HG02763 (cell line): Measurements from ENCODE around the gene TARS2.

Experiments
- ATAC-seq: cut with Tn5 transposase; IDR thresholded peaks from one replicate; pipeline ENCODE4 v1.9.1; 2021; ENCODE audit warnings: mild to moderate bottlenecking, moderate library complexity; ENCODE audit not compliant: unreplicated experiment

The TARS2 gene

GRCh38 chr1:150507912-150508864, 21.0 kb downstream of the TARS2 start, which contains the start of gene ECM1:
ECM1 (plus strand) TSS chr1:150508109; CDS start chr1:150508210, 101 bp downstream.
- ATAC-seq: no peak

GRCh38 chr1:150508982-150509381, 21.8 kb downstream of the TARS2 start:
- no peak for ATAC-seq

DNA sequence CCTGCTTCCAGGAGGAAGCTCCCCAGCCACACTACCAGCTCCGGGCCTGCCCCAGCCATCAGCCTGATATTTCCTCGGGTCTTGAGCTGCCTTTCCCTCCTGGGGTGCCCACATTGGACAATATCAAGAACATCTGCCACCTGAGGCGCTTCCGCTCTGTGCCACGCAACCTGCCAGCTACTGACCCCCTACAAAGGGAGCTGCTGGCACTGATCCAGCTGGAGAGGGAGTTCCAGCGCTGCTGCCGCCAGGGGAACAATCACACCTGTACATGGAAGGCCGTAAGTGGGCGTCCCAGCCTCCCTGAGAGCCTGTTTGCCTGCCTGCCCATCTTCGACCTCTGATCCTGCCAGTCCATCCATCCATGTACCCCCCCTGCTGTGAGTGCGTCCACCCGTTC, 24.3 kb downstream of the TARS2 start:
- no peak for ATAC-seq

GRCh38 chr1:150511985-150512660, 24.9 kb downstream of the TARS2 start:
- no peak for ATAC-seq

GRCh38 chr1:150512846-150513245, 25.6 kb downstream of the TARS2 start:
- ATAC-seq: no peak

DNA sequence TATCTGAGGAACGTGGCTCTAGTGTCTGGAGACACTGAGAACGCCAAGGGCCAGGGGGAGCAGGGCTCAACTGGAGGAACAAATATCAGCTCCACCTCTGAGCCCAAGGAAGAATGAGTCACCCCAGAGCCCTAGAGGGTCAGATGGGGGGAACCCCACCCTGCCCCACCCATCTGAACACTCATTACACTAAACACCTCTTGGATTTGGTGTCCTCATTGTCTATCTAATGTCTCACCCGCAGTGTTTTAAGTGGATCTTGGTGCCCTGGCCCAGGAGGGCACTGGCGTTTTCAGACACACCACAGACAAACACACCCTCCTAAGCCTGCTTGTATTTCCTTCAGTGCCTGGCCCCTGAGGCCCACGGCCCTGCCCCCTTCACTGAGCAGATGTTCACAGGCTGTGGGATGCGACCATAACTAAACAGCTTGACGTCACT, 26.2 kb downstream of the TARS2 start:
- no peak for ATAC-seq

GRCh38 chr1:150514260-150514659, 27.0 kb downstream of the TARS2 start:
- ATAC-seq: no peak

DNA sequence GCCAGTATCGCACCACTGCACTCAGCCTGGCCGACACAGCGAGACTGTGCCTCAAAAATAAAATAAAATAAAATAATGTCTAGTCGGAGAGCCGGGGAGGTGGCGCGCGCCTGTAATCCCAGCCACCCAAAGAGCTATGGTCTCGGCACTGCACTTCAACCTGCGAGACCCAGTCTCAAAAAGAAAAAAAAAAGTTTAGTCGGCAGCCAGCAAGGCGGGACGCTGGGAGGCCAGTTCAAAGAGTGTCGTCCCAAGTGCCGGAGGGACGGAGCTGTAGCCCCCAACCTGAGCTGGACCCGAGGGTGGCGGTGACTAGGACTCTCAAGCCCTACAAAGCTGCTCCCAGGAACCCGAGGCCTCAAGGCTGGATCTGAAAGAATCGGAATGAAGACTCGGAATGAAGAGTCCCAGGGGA, 27.7 kb downstream of the TARS2 start:
- peak; percentile 7 for ATAC-seq

GRCh38 chr1:150515328-150516049, 28.3 kb downstream of the TARS2 start, which contains the start of gene FALEC:
FALEC (plus strand) TSS chr1:150515752.
- peak; percentile 98 for ATAC-seq

DNA sequence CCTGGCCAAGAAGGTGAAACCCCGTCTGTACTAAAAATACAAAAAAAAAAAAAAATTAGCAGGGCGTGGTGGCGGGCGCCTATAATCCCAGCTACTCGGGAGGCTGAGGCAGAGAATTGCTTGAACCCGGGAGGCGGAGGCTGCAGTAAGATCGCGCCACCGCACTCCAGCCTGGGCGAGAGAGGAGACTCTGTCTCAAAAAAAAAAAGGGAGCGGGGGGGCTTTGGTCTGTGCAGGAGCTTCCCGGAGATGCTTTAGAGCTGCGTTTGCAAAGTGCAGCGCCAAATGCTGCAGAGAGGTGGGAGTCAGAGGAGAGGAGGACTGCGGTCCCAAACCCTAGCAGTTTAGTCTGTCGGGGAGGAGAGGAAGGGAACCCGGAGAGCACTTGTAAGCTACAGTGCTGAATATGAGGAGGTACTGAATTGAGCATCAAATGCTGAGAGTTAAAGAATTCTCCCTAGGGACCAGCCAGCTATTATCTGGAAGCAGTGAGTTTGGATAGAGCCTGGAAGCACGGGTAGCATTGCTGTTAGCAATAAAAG, 28.9 kb downstream of the TARS2 start:
- no peak for ATAC-seq

DNA sequence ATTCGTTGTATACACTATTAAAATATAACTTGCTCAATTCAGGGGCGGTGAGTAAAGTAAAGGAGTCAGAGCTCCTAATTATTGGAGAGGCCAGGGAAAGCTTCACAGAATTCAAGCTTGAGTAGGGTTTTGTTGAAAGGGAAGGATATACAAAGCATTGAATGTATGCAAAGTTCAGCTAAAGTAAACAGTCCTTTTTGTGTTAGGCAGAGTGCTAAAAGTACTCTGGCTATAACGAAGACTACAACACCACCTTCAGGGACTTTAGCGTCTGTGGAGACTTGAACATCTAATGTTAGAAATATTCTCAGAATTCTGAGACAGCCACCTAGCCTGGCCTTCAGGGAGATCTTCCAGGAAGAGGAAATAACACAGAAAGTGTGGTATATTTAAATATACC, 29.4 kb downstream of the TARS2 start:
- ATAC-seq: no peak

GRCh38 chr1:150521196-150521968, 34.2 kb downstream of the TARS2 start:
- ATAC-seq: no peak

- ATAC-seq: no peak
Observed at GRCh38 chr1:150525348-150525747, 38.1 kb downstream of the TARS2 start.

DNA sequence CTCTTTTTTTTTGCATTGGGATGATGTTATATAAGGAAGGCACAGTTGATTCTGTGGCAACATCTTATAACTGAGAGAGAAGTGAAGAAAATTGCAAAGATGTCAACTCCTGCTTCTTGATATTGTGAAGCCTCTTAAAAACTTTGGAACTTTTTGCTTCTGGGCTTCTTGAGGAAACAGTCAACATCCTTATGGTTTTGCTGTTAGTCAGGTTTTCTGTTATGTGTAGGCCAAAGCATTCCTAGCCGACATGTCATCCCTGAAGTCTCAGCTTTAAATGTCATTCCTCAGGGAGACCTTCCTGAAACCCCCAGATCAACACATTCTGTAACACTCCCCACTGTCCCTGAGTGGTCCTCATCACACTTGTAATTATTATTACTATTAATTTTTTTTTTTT, 41.0 kb downstream of the TARS2 start:
- ATAC-seq: no peak

GRCh38 chr1:150529017-150529416, 41.8 kb downstream of the TARS2 start:
- no peak for ATAC-seq

DNA sequence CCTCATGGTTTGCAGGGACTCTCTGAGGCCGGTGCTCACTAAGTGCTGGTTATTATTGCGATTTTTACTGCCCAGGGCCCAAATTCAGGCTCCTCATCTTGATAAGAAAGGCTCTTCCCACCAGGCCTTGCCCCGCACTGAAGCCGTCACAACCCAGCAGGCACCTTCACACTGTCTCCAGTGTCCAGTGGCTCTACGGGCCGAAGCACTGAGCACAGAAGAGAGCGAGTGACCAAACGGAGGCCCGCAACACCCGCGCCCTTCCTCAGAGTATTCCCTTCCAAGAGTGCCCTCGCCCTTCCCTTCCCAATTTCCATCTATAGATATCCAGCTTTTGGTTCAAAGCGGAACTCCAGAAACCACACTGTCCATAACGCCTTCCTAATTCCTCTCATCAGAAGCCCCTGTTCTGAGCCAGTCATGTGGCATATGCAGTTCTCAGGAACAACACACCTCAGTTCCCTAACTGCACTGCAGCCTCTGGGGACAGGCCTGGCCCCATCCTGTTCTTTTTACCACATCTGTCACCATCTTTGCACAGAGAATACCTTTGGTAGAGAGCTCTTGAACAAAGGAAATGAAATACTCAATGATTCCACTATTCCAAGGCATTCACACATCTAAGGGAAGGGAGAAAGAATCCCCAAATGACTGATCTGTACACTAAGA, 43.4 kb downstream of the TARS2 start:
- no peak for ATAC-seq

GRCh38 chr1:150532860-150533259, 45.6 kb downstream of the TARS2 start:
- ATAC-seq: no peak

- no peak for ATAC-seq
Observed at GRCh38 chr1:150534002-150534401, 46.8 kb downstream of the TARS2 start.

DNA sequence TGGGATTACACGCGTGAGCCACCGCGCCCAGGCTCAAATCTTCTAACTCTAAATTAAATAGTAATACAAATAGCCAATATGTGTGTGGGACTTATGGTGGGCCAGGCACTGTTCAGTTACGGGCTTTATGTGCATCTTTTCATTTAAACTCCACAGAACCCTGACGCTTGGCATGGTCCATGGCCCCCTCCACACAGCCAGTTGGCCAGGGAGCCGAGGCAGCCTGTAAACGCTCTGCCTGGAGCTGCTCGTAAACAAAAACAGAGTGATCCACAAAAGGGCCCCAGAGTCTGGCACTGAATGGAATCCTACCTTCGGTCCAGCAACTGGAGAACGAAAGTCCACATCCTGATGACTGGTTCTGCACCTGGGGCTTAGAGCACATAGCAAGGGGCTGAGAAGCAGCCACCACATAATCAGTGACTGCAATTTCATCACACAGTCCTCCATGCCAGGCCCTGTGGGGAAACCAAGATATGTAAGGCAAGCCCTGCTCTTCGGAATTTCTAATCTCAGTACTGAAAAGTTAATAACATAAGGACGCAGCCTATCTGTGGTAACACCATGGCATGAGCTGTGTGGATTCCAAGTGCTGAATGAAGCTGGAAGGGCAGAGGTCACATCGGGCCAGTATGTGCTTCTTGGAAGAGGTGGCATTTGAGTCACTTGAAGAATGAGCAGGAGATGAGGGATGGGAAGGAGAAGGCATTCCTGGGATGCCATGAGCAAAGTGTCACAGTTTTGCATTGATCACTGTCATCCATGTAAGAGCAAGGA, 48.5 kb downstream of the TARS2 start:
- ATAC-seq: no peak
